Smooth muscle cell (in vitro differentiated cells): Measurements from ENCODE around the gene EYA2. TPM values are rescaled to one million over a fixed set of nuclear protein-coding genes. Genes with fewer than 3 reads are reported as not detected.

ENCODE experiments used
- DNase-seq: peaks from one replicate; lab custom pipeline; 2025; ENCODE audit not compliant: unreplicated experiment; lab: John Stamatoyannopoulos, UW
- H2AFZ ChIP-seq: fragments of 200-600 bp; sonication (generic); 2 replicates; pipeline ENCODE4 v1.6.0; 2016; ENCODE audit warnings: antibody characterized with exemption, low read depth, mild to moderate bottlenecking
- H3F3A ChIP-seq: fragments of 200-600 bp; sonication (generic); 2 replicates; pipeline ENCODE4 v1.6.0; 2017; ENCODE audit warnings: antibody characterized with exemption, low read depth
- H3K27ac ChIP-seq: fragments of 200-600 bp; sonication (generic); 2 replicates; pipeline ENCODE4 v1.5.1; 2016; ENCODE audit warnings: low read depth, mild to moderate bottlenecking
- H3K27me3 ChIP-seq: fragments of 200-600 bp; sonication (generic); 2 replicates; pipeline ENCODE4 v1.6.1; 2016; ENCODE audit warnings: low read depth, mild to moderate bottlenecking
- H3K36me3 ChIP-seq: fragments of 200-600 bp; sonication (generic); 2 replicates; pipeline ENCODE4 v1.5.1; 2016; ENCODE audit warnings: low read depth
- H3K4me1 ChIP-seq: fragments of 200-600 bp; sonication (generic); 2 replicates; pipeline ENCODE4 v1.5.1; 2016; ENCODE audit warnings: low read depth
- H3K4me2 ChIP-seq: fragments of 200-600 bp; sonication (generic); 2 replicates; pipeline ENCODE4 v1.6.0; 2016; ENCODE audit warnings: mild to moderate bottlenecking
- H3K4me3 ChIP-seq: fragments of 200-600 bp; sonication (generic); 2 replicates; pipeline ENCODE4 v1.5.1; 2016; ENCODE audit warnings: mild to moderate bottlenecking
- H3K79me2 ChIP-seq: fragments of 200-600 bp; sonication (generic); 2 replicates; pipeline ENCODE4 v1.6.0; 2016; ENCODE audit warnings: low read depth, mild to moderate bottlenecking
- H3K9ac ChIP-seq: fragments of 200-600 bp; sonication (generic); 2 replicates; pipeline ENCODE4 v1.6.0; 2016; ENCODE audit warnings: low read depth
- H3K9me3 ChIP-seq: fragments of 200-600 bp; sonication (generic); replicated peaks from 2 replicates; pipeline ENCODE4 v1.5.1; 2016; ENCODE audit warnings: low read depth
- H4K20me1 ChIP-seq: fragments of 200-600 bp; sonication (generic); 2 replicates; pipeline ENCODE4 v1.6.0; 2016; ENCODE audit warnings: low read depth
- CTCF ChIP-seq: fragments of 200-600 bp; sonication (generic); IDR thresholded peaks from 2 replicates; pipeline ENCODE4 v1.5.1; 2017; ENCODE audit warnings: borderline replicate concordance, mild to moderate bottlenecking, antibody characterized with exemption; ENCODE audit not compliant: insufficient read depth, poor library complexity, severe bottlenecking
- WGBS: methylation state at CpG from one replicate; pipeline ENCODE4 v1.1.7; 2016; ENCODE audit warnings: low lambda C conversion rate; 5-methylcytosine and 5-hydroxymethylcytosine counted together
- polyA plus RNA-seq: library from polyadenylated mRNA; unstranded; fragments of >200 nt; fragmentation: Nextera tagmentation; extraction: Ambion mirVana; gene quantifications from 2 replicates; pipeline ENCODE4 v1.2.1, GENCODE V29; 2016
- total RNA-seq: library from RNA; depleted of rRNA; stranded (reverse); fragments of >200 nt; gene quantifications from 2 replicates; pipeline ENCODE4 v1.2.3, GENCODE V29; 2014

EYA2 gene
- total and polyA plus RNA-seq, 2 experiments from 2014 or later, result 0.98 to 1.3 TPM

DNA sequence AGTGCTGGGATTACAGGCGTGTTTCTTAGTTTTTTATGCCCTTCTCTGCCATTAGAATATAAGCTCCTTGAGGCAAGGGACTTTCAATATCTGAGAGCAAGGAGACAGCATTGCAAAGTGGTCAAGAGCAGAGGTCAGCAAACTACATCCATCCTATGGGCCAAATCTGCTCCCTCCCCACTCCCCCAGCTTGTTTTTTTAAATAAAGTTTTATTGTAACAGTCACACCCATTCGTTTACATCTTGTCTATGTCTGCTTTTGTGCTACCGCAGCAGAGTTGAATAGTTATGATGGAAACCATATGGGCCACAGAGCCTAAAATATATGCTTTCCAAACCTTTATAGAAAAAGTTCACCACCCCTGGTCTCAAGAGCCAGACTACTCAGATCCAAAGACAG is 227.9 kb downstream of the EYA2 start:
- DNase-seq, result no peak
- no peak overlapping the region for H3K9ac ChIP-seq
- H4K20me1 ChIP-seq, result no peaks in the 10 kb centered on the region
- TF ChIP-seq CTCF, result no peak
- no peak overlapping the region for H2AFZ ChIP-seq
- H3K4me2 ChIP-seq, result no peak overlapping the region
- no peaks in the 10 kb centered on the region for H3K79me2 ChIP-seq
- H3K9me3 ChIP-seq, result no peaks in the 10 kb centered on the region
- H3K27me3 ChIP-seq, result no peaks in the 10 kb centered on the region
- H3K4me1 ChIP-seq, result peaks cover 48% of the 10 kb centered on the region
- H3K4me3 ChIP-seq, result no peak overlapping the region
- H3F3A ChIP-seq, result peaks cover 16% of the 10 kb centered on the region
- no peak overlapping the region for H3K27ac ChIP-seq
- 92% methylated on average over 3 of the region's 3 CpGs for WGBS
- H3K36me3 ChIP-seq, result no peaks in the 10 kb centered on the region

GRCh38 chr20:47124181-47124717 is 229.6 kb downstream of the EYA2 start:
- H3K36me3 ChIP-seq, result no peaks in the 10 kb centered on the region
- H4K20me1 ChIP-seq, result no peaks in the 10 kb centered on the region
- DNase-seq, result no peak
- peak overlapping the region; percentile 87 for H3K27ac ChIP-seq
- no peak overlapping the region for H2AFZ ChIP-seq
- no peaks in the 10 kb centered on the region for H3K27me3 ChIP-seq
- H3K4me3 ChIP-seq, result no peak overlapping the region
- no peaks in the 10 kb centered on the region for H3K9me3 ChIP-seq
- peak overlapping the region; percentile 73 for H3K9ac ChIP-seq
- peaks cover 19% of the 10 kb centered on the region for H3F3A ChIP-seq
- TF ChIP-seq CTCF, result no peak
- 57% methylated on average over 3 of the region's 3 CpGs for WGBS
- peak overlapping the region; percentile 62 for H3K4me2 ChIP-seq
- no peaks in the 10 kb centered on the region for H3K79me2 ChIP-seq
- peaks cover 39% of the 10 kb centered on the region for H3K4me1 ChIP-seq

DNA sequence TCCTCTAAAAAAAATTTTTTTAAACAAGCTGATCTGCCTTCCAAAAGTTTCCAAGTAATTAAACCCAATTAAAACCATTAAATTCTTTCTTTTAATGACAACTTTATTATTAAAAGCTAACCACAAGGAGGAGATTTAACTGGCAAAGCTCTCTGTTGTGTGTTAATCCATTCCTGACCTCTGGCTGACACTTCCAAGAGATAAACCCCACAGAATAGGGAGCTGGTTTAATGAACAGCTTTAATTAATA is 230.8 kb downstream of the EYA2 start:
- peak overlapping the region; percentile 87 for H3K27ac ChIP-seq
- peaks cover 19% of the 10 kb centered on the region for H3F3A ChIP-seq
- no peaks in the 10 kb centered on the region for H3K9me3 ChIP-seq
- peak overlapping the region; percentile 77 for H3K4me2 ChIP-seq
- H3K36me3 ChIP-seq, result no peaks in the 10 kb centered on the region
- H3K27me3 ChIP-seq, result no peaks in the 10 kb centered on the region
- no peak overlapping the region for H3K4me3 ChIP-seq
- H3K79me2 ChIP-seq, result no peaks in the 10 kb centered on the region
- peak overlapping the region; percentile 70 for H3K9ac ChIP-seq
- H3K4me1 ChIP-seq, result peaks cover 38% of the 10 kb centered on the region
- H2AFZ ChIP-seq, result no peak overlapping the region
- TF ChIP-seq CTCF, result no peak
- H4K20me1 ChIP-seq, result no peaks in the 10 kb centered on the region
- DNase-seq, result no peak

DNA sequence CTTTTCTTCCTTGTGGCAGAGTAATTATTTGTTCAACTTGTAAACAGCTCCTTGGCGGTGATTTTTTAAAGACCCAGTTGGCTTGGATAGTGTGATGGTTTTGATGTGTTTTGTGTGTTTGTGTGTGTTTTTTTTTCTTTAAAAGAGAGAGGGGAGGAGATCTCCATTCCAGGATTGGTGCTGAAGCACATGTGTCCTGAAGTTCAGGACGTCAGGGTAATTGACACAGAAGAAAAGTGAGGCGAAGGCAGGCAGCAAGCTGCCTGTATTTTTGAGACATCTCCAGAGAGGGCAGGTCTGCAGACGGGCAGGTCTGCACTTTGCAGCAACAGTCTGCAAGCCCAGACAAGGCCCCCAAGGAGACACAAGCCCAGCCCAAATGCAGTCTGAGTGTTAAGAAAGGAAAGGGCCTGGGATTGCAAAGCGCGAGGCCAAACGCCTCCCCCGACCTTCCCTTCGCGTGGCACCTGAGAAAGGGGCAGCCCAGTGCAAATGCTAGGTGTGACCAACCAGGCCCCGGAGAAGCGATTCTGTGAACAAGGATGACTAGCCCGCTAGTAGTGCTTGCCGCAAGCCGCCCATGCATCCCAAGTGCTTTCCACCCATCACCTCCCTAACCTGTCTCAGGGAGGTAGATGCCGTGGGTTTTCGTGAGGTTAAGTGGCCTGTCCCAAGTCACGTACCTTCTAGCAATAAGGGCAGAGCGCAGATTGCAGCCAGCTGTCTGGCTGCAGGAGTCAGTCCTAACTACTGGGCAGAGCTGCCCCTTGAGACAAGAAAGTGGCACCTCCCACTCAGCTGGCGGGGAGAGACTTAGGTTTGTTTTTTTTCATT is 231.3 kb downstream of the EYA2 start:
- H3K4me1 ChIP-seq, result peaks cover 38% of the 10 kb centered on the region
- H3F3A ChIP-seq, result peaks cover 19% of the 10 kb centered on the region
- peak overlapping the region; percentile 87 for H3K27ac ChIP-seq
- WGBS, result 61% methylated on average over 20 of the region's 20 CpGs
- no peak overlapping the region for H2AFZ ChIP-seq
- H4K20me1 ChIP-seq, result no peaks in the 10 kb centered on the region
- DNase-seq, result no peak
- H3K9me3 ChIP-seq, result no peaks in the 10 kb centered on the region
- peak overlapping the region; percentile 77 for H3K4me2 ChIP-seq
- H3K79me2 ChIP-seq, result no peaks in the 10 kb centered on the region
- TF ChIP-seq CTCF, result no peak
- H3K27me3 ChIP-seq, result no peaks in the 10 kb centered on the region
- H3K9ac ChIP-seq, result peak overlapping the region; percentile 70
- H3K4me3 ChIP-seq, result no peak overlapping the region
- no peaks in the 10 kb centered on the region for H3K36me3 ChIP-seq
